HL-60 (cell line): ENCODE results near the gene CYP4B1.

Source experiments
- CTCF ChIP-seq: IDR thresholded peaks from one replicate; pipeline ENCODE4 v1.5.1; 2011; ENCODE audit warnings: low read length, control low read depth, inconsistent platforms; ENCODE audit not compliant: insufficient read depth
- POLR2AphosphoS5 ChIP-seq: IDR thresholded peaks from 2 replicates; pipeline ENCODE4 v1.6.1; 2012; ENCODE audit warnings: low read depth
- REST ChIP-seq: IDR thresholded peaks from 2 replicates; pipeline ENCODE4 v1.6.1; 2012; ENCODE audit warnings: low read depth; ENCODE audit not compliant: insufficient replicate concordance

GRCh38 chr1:46757956-46758528 is 40.8 kb upstream of the CYP4B1 start:
- no peak for TF ChIP-seq CTCF
- TF ChIP-seq POLR2AphosphoS5: no peak
- TF ChIP-seq REST: no peak
